ENCODE data around the gene PCDH9. TPM values are rescaled to one million over a fixed set of nuclear protein-coding genes. Genes with fewer than 3 reads are reported as not detected.
"Not testable (repeated sequence)": the region's sequence is repeated elsewhere in the genome, so short reads cannot be mapped to it uniquely, and the experiment has no call there.

The PCDH9 gene
- total and polyA plus RNA-seq, 11 donors, result 3.0 to 39.6 (median 21.6) TPM

DNA sequence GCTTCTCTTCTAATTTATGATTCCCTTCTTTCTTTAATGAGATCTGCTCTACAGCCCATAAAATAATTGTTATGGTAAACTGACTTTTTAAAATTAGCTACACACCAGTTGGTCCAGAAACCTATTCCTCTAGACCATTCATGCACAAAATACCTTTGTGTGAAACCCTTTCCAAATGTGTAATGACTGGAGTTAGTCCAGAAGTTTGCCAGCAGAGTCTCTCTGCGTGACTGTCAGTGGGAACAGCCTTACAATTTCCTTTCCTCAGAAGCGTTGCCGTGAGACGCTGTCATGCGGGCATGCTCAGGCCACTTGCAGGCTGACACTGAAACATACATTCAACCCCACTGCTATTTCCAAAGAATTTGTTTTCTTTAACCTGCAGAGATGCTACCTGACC is 965.2 kb downstream of the PCDH9 start:
- no peak for DNase-seq
- no peaks in the 10 kb centered on the region for H3K4me1 ChIP-seq
- H3K9me3 ChIP-seq, result peaks cover 0 to 3% (median 0%) of the 10 kb centered on the region in 12 donors
- H3K27ac ChIP-seq, result no peak overlapping the region
- no peak for ATAC-seq
- TF ChIP-seq, protein P1, sequence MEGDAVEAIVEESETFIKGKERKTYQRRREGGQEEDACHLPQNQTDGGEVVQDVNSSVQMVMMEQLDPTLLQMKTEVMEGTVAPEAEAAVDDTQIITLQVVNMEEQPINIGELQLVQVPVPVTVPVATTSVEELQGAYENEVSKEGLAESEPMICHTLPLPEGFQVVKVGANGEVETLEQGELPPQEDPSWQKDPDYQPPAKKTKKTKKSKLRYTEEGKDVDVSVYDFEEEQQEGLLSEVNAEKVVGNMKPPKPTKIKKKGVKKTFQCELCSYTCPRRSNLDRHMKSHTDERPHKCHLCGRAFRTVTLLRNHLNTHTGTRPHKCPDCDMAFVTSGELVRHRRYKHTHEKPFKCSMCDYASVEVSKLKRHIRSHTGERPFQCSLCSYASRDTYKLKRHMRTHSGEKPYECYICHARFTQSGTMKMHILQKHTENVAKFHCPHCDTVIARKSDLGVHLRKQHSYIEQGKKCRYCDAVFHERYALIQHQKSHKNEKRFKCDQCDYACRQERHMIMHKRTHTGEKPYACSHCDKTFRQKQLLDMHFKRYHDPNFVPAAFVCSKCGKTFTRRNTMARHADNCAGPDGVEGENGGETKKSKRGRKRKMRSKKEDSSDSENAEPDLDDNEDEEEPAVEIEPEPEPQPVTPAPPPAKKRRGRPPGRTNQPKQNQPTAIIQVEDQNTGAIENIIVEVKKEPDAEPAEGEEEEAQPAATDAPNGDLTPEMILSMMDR (IDR thresholded peaks at IDR 0.05), result no peak
- TF ChIP-seq POLR2A (IDR thresholded peaks at IDR 0.05), result no peak
- H3K27me3 ChIP-seq, result no peaks in the 10 kb centered on the region
- 65 to 75% (median 71%) methylated on average over 5 of the region's 5 CpGs for WGBS, 4 donors
- intact Hi-C loops (cut with DNase I), result no loop called here
- H3K4me3 ChIP-seq, result no peak overlapping the region
- no peaks in the 10 kb centered on the region for H3K36me3 ChIP-seq

DNA sequence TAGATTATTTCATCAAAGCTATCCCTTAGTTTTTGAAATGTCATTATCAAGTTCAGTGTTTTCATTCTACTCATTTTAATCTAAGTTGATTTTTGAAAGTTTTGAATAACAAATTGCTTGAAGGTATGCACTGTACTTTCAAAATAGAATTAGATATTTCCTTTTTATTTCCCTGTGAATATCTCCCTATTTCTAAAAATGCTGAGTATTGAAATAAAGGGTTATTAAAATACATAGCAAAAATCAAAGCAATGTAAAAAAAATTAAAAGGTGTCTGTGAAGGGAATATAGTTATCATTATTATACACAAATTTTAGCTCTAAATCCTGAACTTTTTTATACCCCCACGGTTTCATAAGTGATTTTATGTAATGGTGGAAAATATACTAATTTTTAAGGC is 967.8 kb downstream of the PCDH9 start:
- Histone ChIP-seq H3K36me3 (no peaks in the 10 kb centered on the region), H3K27me3 (no peaks in the 10 kb centered on the region), H3K9me3 (peaks cover 0 to 3% (median 0%) of the 10 kb centered on the region in 12 donors), H3K4me1 (no peaks in the 10 kb centered on the region), H3K4me3 (no peak overlapping the region), H3K27ac (no peak overlapping the region)
- 77 to 85% (median 78%) methylated on average over 1 of the region's 1 CpG for WGBS, 4 donors
- no peak for ATAC-seq
- intact Hi-C loops (cut with DNase I), result no loop called here
- no peak for DNase-seq
- TF ChIP-seq, protein P1 (IDR thresholded peaks at IDR 0.05), result no peak
- no peak for TF ChIP-seq POLR2A (IDR thresholded peaks at IDR 0.05)

DNA sequence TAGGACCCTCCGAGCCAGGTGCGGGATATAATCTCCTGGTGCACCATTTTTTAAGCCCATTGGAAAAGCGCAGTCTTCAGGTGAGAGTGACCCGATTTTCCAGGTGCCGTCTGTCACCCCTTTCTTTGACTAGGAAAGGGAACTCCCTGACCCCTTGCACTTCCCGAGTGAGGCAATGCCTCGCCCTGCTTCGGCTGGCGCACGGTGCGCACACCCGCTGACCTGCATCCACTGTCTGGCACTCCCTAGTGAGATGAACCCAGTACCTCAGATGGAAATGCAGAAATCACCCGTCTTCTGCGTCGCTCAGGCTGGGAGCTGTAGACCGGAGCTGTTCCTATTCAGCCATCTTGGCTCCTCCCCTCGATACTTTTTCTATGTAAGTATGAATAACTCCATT is 970.7 kb downstream of the PCDH9 start:
- H3K36me3 ChIP-seq; H3K4me3 ChIP-seq; intact Hi-C loops (cut with DNase I); DNase-seq; H3K9me3 ChIP-seq; ATAC-seq; H3K4me1 ChIP-seq; H3K27me3 ChIP-seq; H3K27ac ChIP-seq: not testable (repeated sequence)
- WGBS, 4 donors, result 95 to 99% (median 96%) methylated on average over 17 of the region's 17 CpGs

Measured in heart left ventricle (tissue), 16 donors.